Trophoblast cell (in vitro differentiated cells and primary cell): ENCODE measurements around the gene CNPY4.

Source experiments
- DNase-seq, 2 donors: peaks; one replicate each; pipeline ENCODE4 v3.0.0-alpha.2; 2016
- H2AFZ ChIP-seq: 2 replicates; pipeline ENCODE4 v1.6.1; 2013; ENCODE audit warnings: low read length, moderate library complexity, mild to moderate bottlenecking; ENCODE audit not compliant: insufficient read depth, poor library complexity
- H2AK5ac ChIP-seq: 2 replicates; pipeline ENCODE4 v1.6.1; 2013; ENCODE audit warnings: mild to moderate bottlenecking, low read length
- H2BK120ac ChIP-seq: 2 replicates; pipeline ENCODE4 v1.6.1; 2013; ENCODE audit warnings: low read length, mild to moderate bottlenecking, moderate library complexity; ENCODE audit not compliant: insufficient read depth, poor library complexity
- H2BK12ac ChIP-seq: 2 replicates; pipeline ENCODE4 v1.6.1; 2013; ENCODE audit warnings: mild to moderate bottlenecking, low read length, moderate library complexity
- H2BK5ac ChIP-seq: 2 replicates; pipeline ENCODE4 v1.6.1; 2013; ENCODE audit warnings: low read length, low read depth, moderate library complexity, mild to moderate bottlenecking; ENCODE audit not compliant: poor library complexity
- H3K14ac ChIP-seq: 2 replicates; pipeline ENCODE4 v1.6.1; 2013; ENCODE audit warnings: mild to moderate bottlenecking, low read length
- H3K18ac ChIP-seq: 2 replicates; pipeline ENCODE4 v1.6.1; 2013; ENCODE audit warnings: mild to moderate bottlenecking, low read length
- H3K23ac ChIP-seq: 2 replicates; pipeline ENCODE4 v1.6.1; 2013; ENCODE audit warnings: low read length
- H3K27ac ChIP-seq: 2 replicates; pipeline ENCODE4 v1.5.1; 2013; ENCODE audit warnings: low read depth, mild to moderate bottlenecking, inconsistent platforms, low read length, moderate library complexity
- H3K27me3 ChIP-seq: 2 replicates; pipeline ENCODE4 v1.6.1; 2013; ENCODE audit warnings: inconsistent platforms, mild to moderate bottlenecking, low read length, moderate library complexity; ENCODE audit not compliant: insufficient read depth
- H3K36me3 ChIP-seq, 2 experiments: 1 replicate in 1 of 2; 2 replicates in 1 of 2; pipeline ENCODE4 v1.6.1; 2013; ENCODE audit warnings: low read length in 2 of 2, mild to moderate bottlenecking in 2 of 2, moderate library complexity in 1 of 2; ENCODE audit not compliant: insufficient read depth in 2 of 2, control insufficient read depth in 1 of 2
- H3K4ac ChIP-seq: 2 replicates; pipeline ENCODE4 v1.6.1; 2013; ENCODE audit warnings: low read depth, mild to moderate bottlenecking, low read length, moderate library complexity
- H3K4me1 ChIP-seq, 2 experiments: 1 replicate in 1 of 2; 2 replicates in 1 of 2; pipeline ENCODE4 v1.6.1; 2013; ENCODE audit warnings: low read length in 2 of 2, mild to moderate bottlenecking in 2 of 2, moderate library complexity in 1 of 2; ENCODE audit not compliant: insufficient read depth in 2 of 2, control insufficient read depth in 1 of 2
- H3K4me2 ChIP-seq: 2 replicates; pipeline ENCODE4 v1.6.1; 2013; ENCODE audit warnings: inconsistent platforms, mild to moderate bottlenecking, low read length, moderate library complexity
- H3K4me3 ChIP-seq: 2 replicates; pipeline ENCODE4 v1.5.1; 2013; ENCODE audit warnings: mild to moderate bottlenecking, low read depth, low read length, inconsistent platforms
- H3K79me1 ChIP-seq: one replicate; pipeline ENCODE4 v1.6.1; 2013; ENCODE audit warnings: low read length
- H3K79me2 ChIP-seq: 2 replicates; pipeline ENCODE4 v1.6.1; 2013; ENCODE audit warnings: low read length, mild to moderate bottlenecking; ENCODE audit not compliant: control insufficient read depth, insufficient read depth, poor library complexity
- H3K9ac ChIP-seq: 2 replicates; pipeline ENCODE4 v1.6.1; 2013; ENCODE audit warnings: mild to moderate bottlenecking, low read length
- H3K9me3 ChIP-seq: 2 replicates; pipeline ENCODE4 v1.6.1; 2013; ENCODE audit warnings: low read depth, mild to moderate bottlenecking, control low read depth, inconsistent platforms, low read length; ENCODE audit not compliant: insufficient read depth
- H4K12ac ChIP-seq: 2 replicates; pipeline ENCODE4 v1.6.1; 2013; ENCODE audit warnings: low read depth, mild to moderate bottlenecking, low read length, moderate library complexity
- H4K8ac ChIP-seq: 2 replicates; pipeline ENCODE4 v1.6.1; 2013; ENCODE audit warnings: low read depth, mild to moderate bottlenecking, low read length, moderate library complexity
- H4K91ac ChIP-seq: one replicate; pipeline ENCODE4 v1.6.1; 2013; ENCODE audit warnings: low read depth, mild to moderate bottlenecking, low read length, moderate library complexity
- WGBS: extraction: QIAGEN DNeasy Blood & Tissue Kit; methylation state at CpG from one replicate; pipeline ENCODE4 v1.1.7; 2013; ENCODE audit warnings: missing lambda C conversion rate; ENCODE audit not compliant: insufficient read length, insufficient coverage; ENCODE audit errors: extremely low coverage; 5-methylcytosine and 5-hydroxymethylcytosine counted together

CNPY4 gene

GRCh38 chr7:100102950-100103840 lies 16.2 kb upstream of the CNPY4 start:
- Histone ChIP-seq H3K9ac (no peak overlapping the region), H3K4me2 (peak overlapping the region; percentile 56), H2BK5ac (peak overlapping the region; percentile 60), H3K4me1 (peaks cover 10 to 13% of the 10 kb centered on the region in 2 experiments), H3K18ac (peak overlapping the region; percentile 69), H3K9me3 (no peaks in the 10 kb centered on the region), H3K14ac (peak overlapping the region; percentile 77), H3K4ac (peak overlapping the region; percentile 57), H3K27ac (peak overlapping the region; percentile 98), H2AK5ac (peak overlapping the region; percentile 55), H3K36me3 (peaks cover 42 to 49% of the 10 kb centered on the region in 2 experiments), H3K79me2 (peaks cover 11% of the 10 kb centered on the region), H4K91ac (peak overlapping the region; percentile 90), H2AFZ (no peak overlapping the region), H3K79me1 (peaks cover 18% of the 10 kb centered on the region), H4K12ac (no peak overlapping the region), H4K8ac (peak overlapping the region; percentile 69), H3K4me3 (no peak overlapping the region), H2BK12ac (peak overlapping the region; percentile 91), H3K27me3 (no peaks in the 10 kb centered on the region), H2BK120ac (peak overlapping the region; percentile 84), H3K23ac (no peak overlapping the region)
- DNase-seq: no peak
- WGBS: no CpG with 5 or more reads among the region's 17 CpGs

GRCh38 chr7:100105534-100105933 lies 13.9 kb upstream of the CNPY4 start:
- Histone ChIP-seq H2BK5ac (no peak overlapping the region), H2BK120ac (no peak overlapping the region), H3K23ac (no peak overlapping the region), H3K4ac (no peak overlapping the region), H4K12ac (no peak overlapping the region), H3K18ac (no peak overlapping the region), H4K8ac (no peak overlapping the region), H3K9me3 (no peaks in the 10 kb centered on the region), H4K91ac (no peak overlapping the region), H3K79me2 (peaks cover 4% of the 10 kb centered on the region), H3K79me1 (peaks cover 16% of the 10 kb centered on the region), H2AK5ac (no peak overlapping the region), H3K4me2 (no peak overlapping the region), H3K14ac (no peak overlapping the region), H3K27me3 (no peaks in the 10 kb centered on the region), H2AFZ (no peak overlapping the region), H3K27ac (no peak overlapping the region), H3K36me3 (peaks cover 44 to 47% of the 10 kb centered on the region in 2 experiments), H3K4me3 (no peak overlapping the region), H3K4me1 (peaks cover 7 to 9% of the 10 kb centered on the region in 2 experiments), H3K9ac (no peak overlapping the region), H2BK12ac (no peak overlapping the region)
- WGBS: no CpG with 5 or more reads among the region's 4 CpGs
- DNase-seq: no peak

GRCh38 chr7:100106633-100107032 lies 12.8 kb upstream of the CNPY4 start:
- Histone ChIP-seq H4K8ac (no peak overlapping the region), H3K79me2 (peaks cover 1% of the 10 kb centered on the region), H3K4me3 (no peak overlapping the region), H3K23ac (no peak overlapping the region), H3K9me3 (no peaks in the 10 kb centered on the region), H4K12ac (no peak overlapping the region), H3K36me3 (peaks cover 52 to 56% of the 10 kb centered on the region in 2 experiments), H4K91ac (no peak overlapping the region), H3K9ac (no peak overlapping the region), H2AK5ac (no peak overlapping the region), H3K27ac (no peak overlapping the region), H3K4ac (no peak overlapping the region), H2AFZ (no peak overlapping the region), H3K4me2 (no peak overlapping the region), H3K79me1 (peaks cover 9% of the 10 kb centered on the region), H2BK12ac (no peak overlapping the region), H2BK5ac (no peak overlapping the region), H3K18ac (no peak overlapping the region), H2BK120ac (no peak overlapping the region), H3K27me3 (no peaks in the 10 kb centered on the region), H3K4me1 (peaks cover 7 to 9% of the 10 kb centered on the region in 2 experiments), H3K14ac (no peak overlapping the region)
- no peak for DNase-seq
- WGBS: no CpG with 5 or more reads among the region's 17 CpGs

GRCh38 chr7:100107125-100107737 lies 12.2 kb upstream of the CNPY4 start:
- H2BK12ac ChIP-seq: no peak overlapping the region
- no peak overlapping the region for H3K4me2 ChIP-seq
- H2BK5ac ChIP-seq: no peak overlapping the region
- no peak overlapping the region for H3K4ac ChIP-seq
- H2AK5ac ChIP-seq: no peak overlapping the region
- H4K8ac ChIP-seq: no peak overlapping the region
- no peak overlapping the region for H3K23ac ChIP-seq
- no peak overlapping the region for H3K18ac ChIP-seq
- peaks cover 58 to 62% of the 10 kb centered on the region in 2 experiments for H3K36me3 ChIP-seq
- no peak overlapping the region for H3K27ac ChIP-seq
- H3K9me3 ChIP-seq: no peaks in the 10 kb centered on the region
- peaks cover 5% of the 10 kb centered on the region for H3K79me1 ChIP-seq
- H3K27me3 ChIP-seq: no peaks in the 10 kb centered on the region
- no CpG with 5 or more reads among the region's 25 CpGs for WGBS
- H3K14ac ChIP-seq: no peak overlapping the region
- no peak overlapping the region for H2AFZ ChIP-seq
- H3K79me2 ChIP-seq: peaks cover 1% of the 10 kb centered on the region
- H4K91ac ChIP-seq: no peak overlapping the region
- H3K9ac ChIP-seq: no peak overlapping the region
- no peak overlapping the region for H4K12ac ChIP-seq
- H2BK120ac ChIP-seq: no peak overlapping the region
- DNase-seq: no peak
- peaks cover 6 to 8% of the 10 kb centered on the region in 2 experiments for H3K4me1 ChIP-seq
- no peak overlapping the region for H3K4me3 ChIP-seq
